ENCODE data around the gene GPR183. TPM values are rescaled to one million over a fixed set of nuclear protein-coding genes. Genes with fewer than 3 reads are reported as not detected.

Gene GPR183
- total RNA-seq, 1 experiment from 2014 or later, result 0.15 TPM

GRCh38 chr13:99279637-99280036, 27.6 kb downstream of the GPR183 start:
- H3K4me1 ChIP-seq (ENCODE audit: control insufficient read depth, insufficient read depth, low read length), result no peaks in the 10 kb centered on the region
- POLR2A ChIA-PET, result no interaction called here
- no peak overlapping the region for H3K4me3 ChIP-seq (ENCODE audit: low read depth in 2 of 2, low read length in 2 of 2)
- no TSS peak for BruUV-seq (replicated peaks)
- DNase-seq (ENCODE audit: low read depth, low spot score) (no peak), ATAC-seq (no peak)
- no peaks in the 10 kb centered on the region for H3K27me3 ChIP-seq (ENCODE audit: control insufficient read depth, insufficient read depth, low read length)
- intact Hi-C loops (cut with micrococcal nuclease; ENCODE audit: unreplicated experiment) (no loop called here), in situ Hi-C loops (cut with HindIII; ENCODE audit: low pct_unique_long_range_greater_than_20kb, low sequenced_read_pairs) (no loop called here)
- no peak for TF ChIP-seq TCF7L2 (IDR thresholded peaks at IDR 0.05; ENCODE audit: low read depth, low read length)
- TF ChIP-seq REST (IDR thresholded peaks at IDR 0.05; ENCODE audit: insufficient read depth in 1 of 2, low read depth in 2 of 2, low read length in 1 of 2), result no peak
- no peak for TF ChIP-seq SIN3A (IDR thresholded peaks at IDR 0.05; ENCODE audit: borderline replicate concordance, insufficient read depth, low read depth, low read length)
- TF ChIP-seq POLR2AphosphoS5 (IDR thresholded peaks at IDR 0.05; ENCODE audit: low read depth, low read length), result no peak
- H3K27ac ChIP-seq (ENCODE audit: low read length), result no peak overlapping the region
- no peaks in the 10 kb centered on the region for H3K36me3 ChIP-seq (ENCODE audit: control insufficient read depth, insufficient read depth, low read length)
- H3K9me3 ChIP-seq (ENCODE audit: control insufficient read depth, insufficient read depth, low read depth, low read length), result no peaks in the 10 kb centered on the region
- CTCF ChIA-PET, result no interaction called here

- DNase-seq (ENCODE audit: low read depth, low spot score) (no peak), ATAC-seq (no peak)
- ChIA-PET CTCF (no interaction called here), POLR2A (no interaction called here)
- Histone ChIP-seq H3K36me3 (ENCODE audit: control insufficient read depth, insufficient read depth, low read length) (no peaks in the 10 kb centered on the region), H3K27ac (ENCODE audit: low read length) (no peak overlapping the region), H3K9me3 (ENCODE audit: control insufficient read depth, insufficient read depth, low read depth, low read length) (no peaks in the 10 kb centered on the region), H3K4me1 (ENCODE audit: control insufficient read depth, insufficient read depth, low read length) (no peaks in the 10 kb centered on the region), H3K4me3 (ENCODE audit: low read depth in 2 of 2, low read length in 2 of 2) (no peak overlapping the region), H3K27me3 (ENCODE audit: control insufficient read depth, insufficient read depth, low read length) (no peaks in the 10 kb centered on the region)
- no TSS peak for BruUV-seq (replicated peaks)
- intact Hi-C loops (cut with micrococcal nuclease; ENCODE audit: unreplicated experiment) (no loop called here), in situ Hi-C loops (cut with HindIII; ENCODE audit: low pct_unique_long_range_greater_than_20kb, low sequenced_read_pairs) (no loop called here)
- no peak for TF ChIP-seq TCF7L2 (IDR thresholded peaks at IDR 0.05; ENCODE audit: low read depth, low read length)
- TF ChIP-seq, protein P1, sequence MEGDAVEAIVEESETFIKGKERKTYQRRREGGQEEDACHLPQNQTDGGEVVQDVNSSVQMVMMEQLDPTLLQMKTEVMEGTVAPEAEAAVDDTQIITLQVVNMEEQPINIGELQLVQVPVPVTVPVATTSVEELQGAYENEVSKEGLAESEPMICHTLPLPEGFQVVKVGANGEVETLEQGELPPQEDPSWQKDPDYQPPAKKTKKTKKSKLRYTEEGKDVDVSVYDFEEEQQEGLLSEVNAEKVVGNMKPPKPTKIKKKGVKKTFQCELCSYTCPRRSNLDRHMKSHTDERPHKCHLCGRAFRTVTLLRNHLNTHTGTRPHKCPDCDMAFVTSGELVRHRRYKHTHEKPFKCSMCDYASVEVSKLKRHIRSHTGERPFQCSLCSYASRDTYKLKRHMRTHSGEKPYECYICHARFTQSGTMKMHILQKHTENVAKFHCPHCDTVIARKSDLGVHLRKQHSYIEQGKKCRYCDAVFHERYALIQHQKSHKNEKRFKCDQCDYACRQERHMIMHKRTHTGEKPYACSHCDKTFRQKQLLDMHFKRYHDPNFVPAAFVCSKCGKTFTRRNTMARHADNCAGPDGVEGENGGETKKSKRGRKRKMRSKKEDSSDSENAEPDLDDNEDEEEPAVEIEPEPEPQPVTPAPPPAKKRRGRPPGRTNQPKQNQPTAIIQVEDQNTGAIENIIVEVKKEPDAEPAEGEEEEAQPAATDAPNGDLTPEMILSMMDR (IDR thresholded peaks at IDR 0.05), result no peak
Observed at GRCh38 chr13:99278843-99279242, 28.4 kb downstream of the GPR183 start.

DNA sequence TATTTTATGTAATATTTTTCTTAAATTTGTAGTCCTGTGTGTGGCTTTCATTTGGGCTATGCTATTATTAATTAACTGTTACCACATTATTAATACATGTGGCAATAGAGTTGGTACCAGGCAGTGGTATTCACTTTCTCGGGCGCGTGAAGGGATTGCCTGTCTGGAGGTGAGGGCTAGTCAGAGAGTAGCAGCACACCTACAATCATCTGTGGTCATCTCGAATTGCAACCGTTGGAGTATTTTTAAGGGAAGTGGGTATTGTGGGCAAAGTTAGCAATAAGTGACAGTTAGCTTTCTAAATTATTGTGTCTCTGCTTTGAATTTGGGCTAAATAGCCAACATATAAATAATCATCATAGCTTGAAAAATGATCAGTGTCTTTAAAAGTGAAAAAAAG, 29.0 kb downstream of the GPR183 start:
- intact Hi-C loops (cut with micrococcal nuclease; ENCODE audit: unreplicated experiment), result no loop called here
- ChIA-PET POLR2A (no interaction called here), CTCF (interaction anchor here (0.6 kb wide), 1 partner anchor 151 kb away, joined by 3 read pairs; no protein-coding TSS in a partner anchor)
- ATAC-seq (no peak), DNase-seq (ENCODE audit: low read depth, low spot score) (no peak)
- H3K4me1 ChIP-seq (ENCODE audit: control insufficient read depth, insufficient read depth, low read length), result no peaks in the 10 kb centered on the region
- H3K36me3 ChIP-seq (ENCODE audit: control insufficient read depth, insufficient read depth, low read length), result no peaks in the 10 kb centered on the region
- in situ Hi-C loops (cut with HindIII; ENCODE audit: low pct_unique_long_range_greater_than_20kb, low sequenced_read_pairs), result no loop called here
- H3K27ac ChIP-seq (ENCODE audit: low read length), result no peak overlapping the region
- no peaks in the 10 kb centered on the region for H3K27me3 ChIP-seq (ENCODE audit: control insufficient read depth, insufficient read depth, low read length)
- no peak overlapping the region for H3K4me3 ChIP-seq (ENCODE audit: low read depth in 2 of 2, low read length in 2 of 2)
- H3K9me3 ChIP-seq (ENCODE audit: control insufficient read depth, insufficient read depth, low read depth, low read length), result no peaks in the 10 kb centered on the region
- BruUV-seq (replicated peaks), result no TSS peak
- TF ChIP-seq REST (IDR thresholded peaks at IDR 0.05; ENCODE audit: insufficient read depth in 1 of 2, low read depth in 2 of 2, low read length in 1 of 2), result no peak
- TF ChIP-seq TCF7L2 (IDR thresholded peaks at IDR 0.05; ENCODE audit: low read depth, low read length), result no peak
- TF ChIP-seq, protein P1 (IDR thresholded peaks at IDR 0.05), result no peak
- TF ChIP-seq SIN3A (IDR thresholded peaks at IDR 0.05; ENCODE audit: borderline replicate concordance, insufficient read depth, low read depth, low read length), result no peak
- no peak for TF ChIP-seq POLR2AphosphoS5 (IDR thresholded peaks at IDR 0.05; ENCODE audit: low read depth, low read length)

Data from Panc1 (cell line).